ENCODE results near the gene BMP2. TPM values are rescaled to one million over a fixed set of nuclear protein-coding genes. Genes with fewer than 3 reads are reported as not detected.

The BMP2 gene
- total RNA-seq, 1 experiment from 2014 or later = 6.6 TPM

- no peaks in the 10 kb centered on the region for H3K9me3 ChIP-seq (ENCODE audit: control insufficient read depth, low read depth, low read length)
- no peak overlapping the region for H4K8ac ChIP-seq (replicated peaks; ENCODE audit: insufficient read length, low read depth, low read length)
- no peaks in the 10 kb centered on the region for H3K27me3 Mint-ChIP-seq (ENCODE audit: low read depth)
- H3K4ac ChIP-seq (ENCODE audit: low read depth, low read length) = no peak overlapping the region
- no peaks in the 10 kb centered on the region for H3K27me3 ChIP-seq (ENCODE audit: insufficient read depth, low read length)
- H2BK20ac ChIP-seq (ENCODE audit: low read depth, low read length, poor library complexity, severe bottlenecking) = no peak overlapping the region
- H3K14ac ChIP-seq (ENCODE audit: insufficient read depth, low read length) = no peak overlapping the region
- no peak overlapping the region for H3K9ac ChIP-seq (ENCODE audit: extremely low read depth, insufficient read length, low read length)
- TF ChIP-seq, protein P1, sequence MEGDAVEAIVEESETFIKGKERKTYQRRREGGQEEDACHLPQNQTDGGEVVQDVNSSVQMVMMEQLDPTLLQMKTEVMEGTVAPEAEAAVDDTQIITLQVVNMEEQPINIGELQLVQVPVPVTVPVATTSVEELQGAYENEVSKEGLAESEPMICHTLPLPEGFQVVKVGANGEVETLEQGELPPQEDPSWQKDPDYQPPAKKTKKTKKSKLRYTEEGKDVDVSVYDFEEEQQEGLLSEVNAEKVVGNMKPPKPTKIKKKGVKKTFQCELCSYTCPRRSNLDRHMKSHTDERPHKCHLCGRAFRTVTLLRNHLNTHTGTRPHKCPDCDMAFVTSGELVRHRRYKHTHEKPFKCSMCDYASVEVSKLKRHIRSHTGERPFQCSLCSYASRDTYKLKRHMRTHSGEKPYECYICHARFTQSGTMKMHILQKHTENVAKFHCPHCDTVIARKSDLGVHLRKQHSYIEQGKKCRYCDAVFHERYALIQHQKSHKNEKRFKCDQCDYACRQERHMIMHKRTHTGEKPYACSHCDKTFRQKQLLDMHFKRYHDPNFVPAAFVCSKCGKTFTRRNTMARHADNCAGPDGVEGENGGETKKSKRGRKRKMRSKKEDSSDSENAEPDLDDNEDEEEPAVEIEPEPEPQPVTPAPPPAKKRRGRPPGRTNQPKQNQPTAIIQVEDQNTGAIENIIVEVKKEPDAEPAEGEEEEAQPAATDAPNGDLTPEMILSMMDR (conservative IDR thresholded peaks at IDR 0.05) = no peak
- no peak for DNase-seq
- no peaks in the 10 kb centered on the region for H3K4me1 ChIP-seq (ENCODE audit: insufficient read depth, low read length)
- no peak overlapping the region for H3K23ac ChIP-seq (ENCODE audit: insufficient read length, low read depth, low read length)
- H3K79me2 ChIP-seq (ENCODE audit: insufficient read depth, low read length) = no peaks in the 10 kb centered on the region
- H4K91ac ChIP-seq (ENCODE audit: insufficient read length, low read depth, low read length) = no peak overlapping the region
- H4K5ac ChIP-seq (ENCODE audit: insufficient read length, low read depth, low read length) = no peak overlapping the region
- H3K9me3 Mint-ChIP-seq = no peaks in the 10 kb centered on the region
- no peak overlapping the region for H3K4me3 Mint-ChIP-seq
- peaks cover 0 to 10% (median 0%) of the 10 kb centered on the region in 3 experiments; a peak in 4 of 7 replicates for H3K36me3 Mint-ChIP-seq (ENCODE audit: insufficient read depth in 1 of 3, low read depth in 3 of 3)
- WGBS (ENCODE audit: extremely low coverage, insufficient read length, low lambda C conversion rate) = no CpG with 5 or more reads among the region's 3 CpGs
- no peak overlapping the region for H2AFZ ChIP-seq (ENCODE audit: low read length)
- H3K27ac ChIP-seq (ENCODE audit: insufficient read length, low read depth, low read length) = no peak overlapping the region
- no peak overlapping the region for H2BK5ac ChIP-seq (ENCODE audit: insufficient read length, low read length)
- H3K4me1 Mint-ChIP-seq = peaks cover 20 to 33% of the 10 kb centered on the region in 2 experiments
- H3K56ac ChIP-seq (ENCODE audit: insufficient read length, low read depth, low read length) = no peak overlapping the region
- no peaks in the 10 kb centered on the region for H3K23me2 ChIP-seq (ENCODE audit: insufficient read length, low read depth, low read length, poor library complexity, severe bottlenecking)
- no peak overlapping the region for H2BK15ac ChIP-seq (ENCODE audit: low read depth, low read length)
- no peak overlapping the region for H2BK12ac ChIP-seq (ENCODE audit: insufficient read length, low read depth, low read length)
- H4K20me1 ChIP-seq (ENCODE audit: control insufficient read depth, insufficient read depth, insufficient read length) = no peaks in the 10 kb centered on the region
- H3K79me1 ChIP-seq (ENCODE audit: insufficient read depth, low read depth, low read length, poor library complexity, severe bottlenecking) = no peaks in the 10 kb centered on the region
- H3K4me2 ChIP-seq (ENCODE audit: insufficient read depth, insufficient read length, low read length) = no peak overlapping the region
- H2BK120ac ChIP-seq (ENCODE audit: low read depth, low read length, poor library complexity, severe bottlenecking) = no peak overlapping the region
- H3T11ph ChIP-seq (ENCODE audit: low read length) = no peak overlapping the region
- H2AK5ac ChIP-seq (ENCODE audit: insufficient read length, low read length) = no peak overlapping the region
- H3K27ac Mint-ChIP-seq = peak overlapping the region in 1 of 3 experiments; percentile 26; a peak in 2 of 7 replicates
- no peak overlapping the region for H3K18ac ChIP-seq (ENCODE audit: insufficient read length, low read depth, low read length)
Observed at GRCh38 chr20:6784767-6785166, 17.3 kb downstream of the BMP2 start.
